AG04450 (cell line): ENCODE results near the gene ACSS2. TPM values are rescaled to one million over a fixed set of nuclear protein-coding genes. Genes with fewer than 3 reads are reported as not detected.

Experiments
- CTCF ChIA-PET: fragments of 300-600, 350-600 bp; formaldehyde crosslinking; extraction: SDS; loops from one replicate; lab custom pipeline; 2022; ENCODE audit warnings: antibody characterized with exemption, inconsistent platforms; lab: Charles Lee
- POLR2A ChIA-PET: fragments of 350-600 bp; formaldehyde crosslinking; extraction: SDS; loops from one replicate; lab custom pipeline; 2021; ENCODE audit warnings: antibody characterized with exemption, inconsistent platforms; lab: Yijun Ruan, JAX
- DNase-seq: peaks from one replicate; pipeline ENCODE4 v3.0.0-alpha.2; 2011; ENCODE audit warnings: low read depth, low spot score
- H3K27ac ChIP-seq: one replicate; pipeline ENCODE4 v1.5.1; 2012; ENCODE audit warnings: low read depth, low read length, control low read depth
- H3K27me3 ChIP-seq: one replicate; pipeline ENCODE4 v1.6.0; 2012; ENCODE audit warnings: low read length; ENCODE audit not compliant: control insufficient read depth, insufficient read depth
- H3K4me3 ChIP-seq: 2 replicates; pipeline ENCODE4 v1.5.1; 2011; ENCODE audit warnings: mild to moderate bottlenecking, low read depth, low read length, control low read depth
- H3K9me3 ChIP-seq: 2 replicates; pipeline ENCODE4 v1.5.1; 2012; ENCODE audit warnings: low read length; ENCODE audit not compliant: control insufficient read depth, insufficient read depth
- polyA plus RNA-seq: library from polyadenylated mRNA; depleted of rRNA; stranded (reverse); fragments of >200 nt; gene quantifications from 2 replicates; pipeline ENCODE4 v1.2.3, GENCODE V29; 2011
- TF ChIP-seq, protein P1 (sequence below): IDR thresholded peaks from 2 replicates; pipeline ENCODE4 v1.5.1; 2011; ENCODE audit warnings: low read depth, low read length, control low read depth, inconsistent platforms

The ACSS2 gene
- polyA plus RNA-seq, 1 experiment, result 37.3 TPM

DNA sequence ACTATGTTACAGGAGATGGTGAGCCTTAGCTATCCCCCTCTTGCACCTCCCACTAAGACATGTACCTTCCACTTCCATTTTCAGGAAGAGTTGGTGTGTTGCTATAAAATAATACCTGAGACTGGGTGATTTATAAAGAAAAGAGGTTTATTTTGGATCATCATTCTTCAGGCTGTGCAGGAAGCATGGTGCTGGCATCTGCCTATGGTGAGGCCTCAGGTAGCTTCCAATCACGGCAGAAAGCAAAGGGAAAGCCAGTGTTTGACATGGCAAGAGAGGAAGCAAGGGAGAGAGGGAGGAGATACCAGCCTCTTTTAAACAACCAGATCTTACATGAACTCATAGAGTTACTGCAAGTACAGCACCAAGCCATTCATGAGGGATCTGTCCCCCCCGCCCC is 47.0 kb downstream of the ACSS2 start:
- TF ChIP-seq, protein P1, sequence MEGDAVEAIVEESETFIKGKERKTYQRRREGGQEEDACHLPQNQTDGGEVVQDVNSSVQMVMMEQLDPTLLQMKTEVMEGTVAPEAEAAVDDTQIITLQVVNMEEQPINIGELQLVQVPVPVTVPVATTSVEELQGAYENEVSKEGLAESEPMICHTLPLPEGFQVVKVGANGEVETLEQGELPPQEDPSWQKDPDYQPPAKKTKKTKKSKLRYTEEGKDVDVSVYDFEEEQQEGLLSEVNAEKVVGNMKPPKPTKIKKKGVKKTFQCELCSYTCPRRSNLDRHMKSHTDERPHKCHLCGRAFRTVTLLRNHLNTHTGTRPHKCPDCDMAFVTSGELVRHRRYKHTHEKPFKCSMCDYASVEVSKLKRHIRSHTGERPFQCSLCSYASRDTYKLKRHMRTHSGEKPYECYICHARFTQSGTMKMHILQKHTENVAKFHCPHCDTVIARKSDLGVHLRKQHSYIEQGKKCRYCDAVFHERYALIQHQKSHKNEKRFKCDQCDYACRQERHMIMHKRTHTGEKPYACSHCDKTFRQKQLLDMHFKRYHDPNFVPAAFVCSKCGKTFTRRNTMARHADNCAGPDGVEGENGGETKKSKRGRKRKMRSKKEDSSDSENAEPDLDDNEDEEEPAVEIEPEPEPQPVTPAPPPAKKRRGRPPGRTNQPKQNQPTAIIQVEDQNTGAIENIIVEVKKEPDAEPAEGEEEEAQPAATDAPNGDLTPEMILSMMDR, result no peak
- ChIA-PET POLR2A (interaction anchor here (0.7 kb wide), 1 partner anchor 81 kb away, joined by 3 read pairs; no protein-coding TSS in a partner anchor), CTCF (no interaction called here)
- no peak for DNase-seq
- Histone ChIP-seq H3K27me3 (no peaks in the 10 kb centered on the region), H3K9me3 (no peaks in the 10 kb centered on the region), H3K4me3 (no peak overlapping the region), H3K27ac (peak overlapping the region; percentile 66)

DNA sequence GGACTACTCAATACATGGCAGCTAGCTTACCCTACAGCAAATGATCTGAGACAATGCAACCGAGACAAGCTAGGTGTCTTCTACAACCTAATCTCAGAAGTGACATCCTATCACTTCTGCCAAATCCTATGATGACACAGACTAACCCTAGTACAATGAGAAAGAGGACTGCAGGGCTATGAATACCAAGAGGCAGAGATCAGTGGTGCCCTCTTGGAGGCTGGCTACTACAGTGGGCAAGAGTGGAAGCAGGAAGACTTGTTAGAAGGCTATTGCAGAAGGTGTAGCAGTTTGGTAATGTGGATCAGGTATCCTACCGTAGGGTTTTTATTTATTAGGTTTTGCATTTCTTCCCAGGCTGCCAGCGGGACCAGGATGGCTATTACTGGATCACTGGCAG is 48.9 kb downstream of the ACSS2 start:
- no peak overlapping the region for H3K4me3 ChIP-seq
- CTCF ChIA-PET, result no interaction called here
- no peak overlapping the region for H3K27ac ChIP-seq
- TF ChIP-seq, protein P1, result no peak
- DNase-seq, result no peak
- no peaks in the 10 kb centered on the region for H3K27me3 ChIP-seq
- POLR2A ChIA-PET, result no interaction called here
- no peaks in the 10 kb centered on the region for H3K9me3 ChIP-seq

DNA sequence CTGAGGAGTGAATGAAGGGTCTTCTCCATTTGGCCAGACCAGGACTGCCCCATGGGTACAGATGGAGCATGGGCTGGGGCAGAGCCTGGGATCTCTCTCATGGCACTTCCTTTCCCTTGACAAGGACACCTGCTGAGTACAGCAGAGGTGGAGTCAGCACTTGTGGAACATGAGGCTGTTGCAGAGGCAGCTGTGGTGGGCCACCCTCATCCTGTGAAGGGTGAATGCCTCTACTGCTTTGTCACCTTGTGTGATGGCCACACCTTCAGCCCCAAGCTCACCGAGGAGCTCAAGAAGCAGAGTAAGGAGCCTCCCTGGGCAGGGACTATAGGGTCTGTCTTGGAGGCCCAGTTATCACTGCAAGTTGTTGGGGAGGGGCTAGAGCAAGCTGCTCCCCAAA is 49.6 kb downstream of the ACSS2 start:
- TF ChIP-seq, protein P1, result no peak
- Histone ChIP-seq H3K27ac (no peak overlapping the region), H3K4me3 (no peak overlapping the region), H3K27me3 (no peaks in the 10 kb centered on the region), H3K9me3 (no peaks in the 10 kb centered on the region)
- ChIA-PET POLR2A (no interaction called here), CTCF (no interaction called here)
- no peak for DNase-seq

DNA sequence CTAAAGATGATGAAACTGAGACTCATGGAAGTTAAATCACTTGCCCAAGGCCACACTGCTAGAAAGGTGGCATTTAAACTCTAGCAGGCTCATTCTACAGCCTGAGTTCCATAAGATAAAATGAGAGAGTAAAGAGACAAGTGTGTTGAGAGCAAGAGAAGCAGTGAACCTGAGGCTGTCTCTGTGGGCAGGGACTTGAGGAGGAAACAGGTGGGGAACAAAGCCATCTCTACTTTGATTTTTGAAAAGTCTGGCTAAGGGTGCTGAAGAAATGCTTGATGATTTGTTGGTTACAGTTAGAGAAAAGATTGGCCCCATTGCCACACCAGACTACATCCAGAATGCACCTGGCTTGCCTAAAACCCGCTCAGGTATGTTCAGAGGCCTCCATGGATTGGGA is 50.2 kb downstream of the ACSS2 start:
- TF ChIP-seq, protein P1, result no peak
- Histone ChIP-seq H3K9me3 (no peaks in the 10 kb centered on the region), H3K4me3 (no peak overlapping the region), H3K27ac (no peak overlapping the region), H3K27me3 (no peaks in the 10 kb centered on the region)
- ChIA-PET CTCF (no interaction called here), POLR2A (no interaction called here)
- DNase-seq, result no peak

DNA sequence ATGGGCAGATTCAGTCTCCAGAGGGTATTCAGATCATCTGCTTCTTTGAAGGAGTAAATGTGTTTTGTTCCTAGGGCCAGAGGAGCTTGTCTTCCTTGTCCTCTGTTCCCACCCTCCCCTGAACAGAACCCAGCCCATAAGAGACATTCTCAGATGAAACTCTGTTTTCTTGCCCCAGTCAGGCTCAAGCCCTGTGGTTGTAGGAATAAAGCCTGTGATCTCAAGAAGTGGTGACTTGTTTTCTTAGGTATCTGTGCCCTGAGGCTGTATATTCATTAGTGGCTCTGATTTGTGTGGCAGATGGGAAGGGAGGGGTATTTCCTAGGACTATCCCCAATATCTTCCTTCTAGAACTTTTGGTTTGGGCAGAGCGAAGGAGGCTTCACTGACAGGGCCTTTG is 51.3 kb downstream of the ACSS2 start:
- H3K27me3 ChIP-seq, result no peaks in the 10 kb centered on the region
- no peak overlapping the region for H3K27ac ChIP-seq
- no peak overlapping the region for H3K4me3 ChIP-seq
- ChIA-PET CTCF (no interaction called here), POLR2A (no interaction called here)
- TF ChIP-seq, protein P1, result no peak
- DNase-seq, result no peak
- no peaks in the 10 kb centered on the region for H3K9me3 ChIP-seq
